Measurements from ENCODE around the gene SUGCT. TPM values are rescaled to one million over a fixed set of nuclear protein-coding genes. Genes with fewer than 3 reads are reported as not detected.

The SUGCT gene
- total and polyA plus RNA-seq, 2 of the 8 experiments (the other 6 are each of a cell fraction or from before 2014, with no cell fraction given), result 2.8 to 5.4 TPM

- DNase-seq (ENCODE audit: low read depth in 1 of 2, low spot score in 2 of 2) (no peak), FAIRE-seq (no peak)
- Histone ChIP-seq H3K56ac (replicated peaks; ENCODE audit: insufficient read length, low read depth, low read length) (no peak overlapping the region), H4K8ac (ENCODE audit: extremely low read depth, insufficient read depth, low read length) (no peak overlapping the region), H3K79me1 (ENCODE audit: low read depth, low read length) (no peaks in the 10 kb centered on the region), H3K36me3 (ENCODE audit: control insufficient read depth in 2 of 4, insufficient read depth in 4 of 4, low read length in 3 of 4) (no peaks in the 10 kb centered on the region), H3K27me3 (replicated peaks in 1 of 4; ENCODE audit: control insufficient read depth in 3 of 4, extremely low read depth in 1 of 4, insufficient read depth in 3 of 4, low read length in 3 of 4) (no peaks in the 10 kb centered on the region), H3K27ac (ENCODE audit: low read depth, low read length) (no peak overlapping the region), H2AK5ac (ENCODE audit: low read depth, low read length) (no peak overlapping the region), H2BK15ac (ENCODE audit: low read length) (no peak overlapping the region), H3K4me1 (replicated peaks in 1 of 4; ENCODE audit: control insufficient read depth in 3 of 4, insufficient read depth in 4 of 4, low read length in 3 of 4) (no peaks in the 10 kb centered on the region), H3K9ac (replicated peaks in 1 of 4; ENCODE audit: extremely low read depth in 1 of 4, low read depth in 3 of 4, low read length in 3 of 4) (no peak overlapping the region), H3K23me2 (ENCODE audit: low read depth, low read length) (no peaks in the 10 kb centered on the region), H3K79me2 (ENCODE audit: control insufficient read depth in 1 of 2, insufficient read depth in 2 of 2, low read length in 2 of 2) (no peaks in the 10 kb centered on the region), H2BK5ac (ENCODE audit: low read depth, low read length) (no peak overlapping the region), H3K23ac (ENCODE audit: insufficient read length) (no peak overlapping the region), H3K18ac (ENCODE audit: extremely low read depth, low read length) (no peak overlapping the region), H2BK20ac (ENCODE audit: low read length) (no peak overlapping the region), H4K91ac (replicated peaks; ENCODE audit: insufficient read length, low read length) (no peak overlapping the region), H4K5ac (ENCODE audit: insufficient read length, low read depth, low read length) (no peak overlapping the region), H4K20me1 (replicated peaks in 1 of 2; ENCODE audit: control insufficient read depth in 1 of 2, insufficient read depth in 2 of 2, low read length in 2 of 2) (no peaks in the 10 kb centered on the region), H3K9me3 (ENCODE audit: insufficient read depth in 2 of 2, low read depth in 1 of 2, low read length in 1 of 2) (no peaks in the 10 kb centered on the region), H2BK120ac (replicated peaks; ENCODE audit: low read depth, low read length) (no peak overlapping the region), H3K4ac (replicated peaks; ENCODE audit: insufficient read length, low read depth, low read length) (no peak overlapping the region), H3K14ac (ENCODE audit: insufficient read length) (no peak overlapping the region), H2BK12ac (ENCODE audit: low read depth, low read length) (no peak overlapping the region), H3K4me3 (ENCODE audit: extremely low read depth in 1 of 4, insufficient read depth in 2 of 4, low read depth in 3 of 4, low read length in 4 of 4) (no peak overlapping the region), H2AFZ (ENCODE audit: low read length) (no peak overlapping the region), H3K4me2 (ENCODE audit: insufficient read depth in 1 of 2, low read depth in 2 of 2, low read length in 2 of 2) (no peak overlapping the region)
- ChIA-PET CTCF (ENCODE audit: partially characterized antibody) (no interaction called here), POLR2A (ENCODE audit: partially characterized antibody) (no interaction called here)
- 89% methylated on average over 1 of the region's 1 CpG; no CpG with 5 or more reads in 1 of the 2 experiments for WGBS, 2 experiments (ENCODE audit: extremely low coverage in 1 of 2, insufficient coverage in 1 of 2, insufficient read length in 1 of 2, insufficient replicate concordance in 2 of 2, low coverage in 1 of 2, low lambda C conversion rate in 2 of 2, missing lambda C conversion rate in 1 of 2)
- TF ChIP-seq USF2 (IDR thresholded peaks at IDR 0.05; ENCODE audit: low read length) (no peak), SIN3A (conservative IDR thresholded peaks at IDR 0.05 in 1 of 2, IDR thresholded peaks at IDR 0.05 in 1 of 2; ENCODE audit: low read depth in 1 of 2, low read length in 2 of 2) (no peak), SP1 (IDR thresholded peaks at IDR 0.05; ENCODE audit: low read depth, low read length) (no peak), MAFK (IDR thresholded peaks at IDR 0.05; ENCODE audit: low read depth, low read length) (no peak), TEAD4 (IDR thresholded peaks at IDR 0.05; ENCODE audit: low read depth, low read length) (no peak), RAD21 (IDR thresholded peaks at IDR 0.05 in 1 of 2, conservative IDR thresholded peaks at IDR 0.05 in 1 of 2; ENCODE audit: low read depth in 2 of 2, low read length in 2 of 2) (no peak), RFX5 (IDR thresholded peaks at IDR 0.05; ENCODE audit: borderline replicate concordance, low read depth, low read length) (no peak), BACH1 (IDR thresholded peaks at IDR 0.05; ENCODE audit: low read length) (no peak), POLR2A (IDR thresholded peaks at IDR 0.05; ENCODE audit: control extremely low read depth in 1 of 2, low read depth in 2 of 2, low read length in 2 of 2) (no peak), CTCF (IDR thresholded peaks at IDR 0.05; ENCODE audit: control extremely low read depth in 1 of 3, insufficient read depth in 1 of 3, low read depth in 1 of 3, low read length in 3 of 3) (no peak), SP2 (IDR thresholded peaks at IDR 0.05; ENCODE audit: low read length) (no peak), CEBPB (IDR thresholded peaks at IDR 0.05; ENCODE audit: low read depth, low read length) (no peak)
These were observed 266.6 kb downstream of the SUGCT start for GRCh38 chr7:40401406-40401805.
